ENCODE measurements around the gene XRCC5.

XRCC5 gene

DNA sequence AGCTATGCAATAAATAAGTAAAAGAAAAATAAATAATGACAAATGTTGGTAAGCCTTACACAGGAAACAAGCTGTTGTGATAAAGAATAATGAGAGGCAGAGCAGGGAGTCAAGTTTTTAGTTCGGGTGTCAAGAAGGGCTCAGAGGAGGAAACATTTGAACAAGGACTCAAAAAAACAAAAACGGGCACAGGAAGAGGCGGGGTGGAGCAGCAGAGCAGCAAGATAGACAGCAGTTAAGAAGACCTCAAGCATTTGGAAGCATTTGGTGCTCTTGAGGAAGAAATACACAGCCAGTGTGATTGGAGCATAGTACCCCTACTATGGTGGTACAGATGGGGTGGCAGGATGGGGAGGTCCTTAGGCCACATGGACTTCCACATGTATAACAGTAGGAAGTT lies 24.6 kb upstream of the XRCC5 start:
- DNase-seq (ENCODE audit: low read depth, low spot score) = peak; percentile 11

- no peak for DNase-seq (ENCODE audit: low read depth, low spot score)
These were observed 22.8 kb upstream of the XRCC5 start for GRCh38 chr2:216086207-216086893.

DNA sequence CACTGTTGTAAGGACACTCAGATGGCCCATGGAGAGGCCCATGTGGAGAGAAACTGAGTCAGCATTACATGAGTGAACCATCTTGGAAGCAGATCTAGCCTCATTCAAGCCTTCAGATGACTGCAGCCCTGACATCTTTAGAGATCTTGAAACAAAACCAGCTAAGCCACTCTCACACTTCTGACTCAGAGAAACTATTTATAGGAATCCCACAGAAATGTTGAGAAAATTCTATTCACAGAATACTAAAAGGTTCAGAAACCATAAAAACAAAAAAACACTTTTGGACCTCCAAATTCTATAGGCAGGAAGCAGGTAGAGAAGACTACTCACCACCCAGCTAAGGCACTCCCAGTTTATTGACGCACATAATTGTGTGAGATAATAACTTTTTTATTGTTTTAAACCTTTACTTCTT lies 18.8 kb upstream of the XRCC5 start:
- DNase-seq (ENCODE audit: low read depth, low spot score) = peak; percentile 50

DNA sequence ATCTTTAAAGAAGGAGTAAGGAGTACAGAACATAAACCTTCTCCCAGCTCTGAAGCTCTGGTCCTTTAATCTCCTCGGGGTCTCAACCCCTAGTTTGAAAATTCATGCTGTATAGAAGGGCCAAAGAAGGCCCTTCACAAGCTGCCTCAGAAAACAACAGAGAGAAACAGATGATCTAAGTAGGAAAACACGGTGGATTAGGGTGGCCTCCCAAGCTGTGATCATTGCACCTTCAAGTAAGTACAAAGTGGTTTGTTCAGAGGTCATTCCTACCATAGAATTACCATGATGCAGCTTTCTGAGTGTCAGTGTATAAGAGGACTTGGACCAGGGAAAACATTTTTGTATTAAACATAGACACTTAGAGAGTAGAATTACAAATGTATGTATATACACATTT lies 16.5 kb upstream of the XRCC5 start:
- no peak for DNase-seq (ENCODE audit: low read depth, low spot score)

- no peak for DNase-seq (ENCODE audit: low read depth, low spot score)
These were observed 14.4 kb upstream of the XRCC5 start for GRCh38 chr2:216094701-216095100.

- no peak for DNase-seq (ENCODE audit: low read depth, low spot score)
These were observed 10.5 kb upstream of the XRCC5 start for GRCh38 chr2:216098421-216099334.

- no peak for DNase-seq (ENCODE audit: low read depth, low spot score)
These were observed 8.0 kb upstream of the XRCC5 start for GRCh38 chr2:216101109-216101508.

- DNase-seq (ENCODE audit: low read depth, low spot score) = no peak
These were observed 5.9 kb upstream of the XRCC5 start for GRCh38 chr2:216103213-216103612.

DNA sequence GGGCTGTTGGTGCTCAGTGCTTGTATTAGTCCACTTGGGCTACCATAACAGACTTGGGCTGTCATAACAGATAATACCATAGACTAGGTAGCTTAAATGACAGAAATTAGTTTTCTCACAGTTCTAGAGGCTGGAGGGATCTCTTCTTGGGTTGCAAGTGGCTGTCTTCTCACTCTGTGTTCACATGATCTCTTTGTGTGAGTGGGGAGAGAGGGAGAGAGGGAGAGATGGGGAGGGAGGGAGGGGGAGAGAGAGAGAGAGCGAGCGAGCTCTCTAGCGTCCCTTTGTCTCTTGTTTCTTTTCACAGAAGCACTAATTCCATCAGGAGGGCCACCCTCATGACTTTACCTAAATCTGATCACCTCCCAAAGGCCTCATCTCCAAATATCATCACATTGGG lies 4.5 kb upstream of the XRCC5 start:
- DNase-seq (ENCODE audit: low read depth, low spot score) = no peak

DNA sequence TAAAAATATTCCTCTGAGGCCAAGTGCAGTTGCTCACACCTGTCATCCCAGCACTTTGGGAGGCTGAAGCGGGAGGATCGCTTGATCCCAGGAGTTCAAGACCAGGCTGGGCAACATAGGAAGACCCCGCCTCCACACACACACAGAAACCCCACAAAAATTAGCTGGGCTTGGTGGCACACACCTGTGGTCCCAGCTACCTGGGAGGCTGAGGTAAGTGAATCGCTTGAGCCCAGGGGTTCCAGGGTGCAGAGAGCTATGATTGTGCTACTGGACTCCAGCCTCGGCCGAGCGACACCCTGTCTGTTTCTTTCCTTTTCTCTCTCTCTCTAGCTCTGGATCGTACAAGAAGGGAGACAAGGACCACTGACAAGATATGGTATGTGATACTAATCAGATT lies 1.8 kb upstream of the XRCC5 start:
- no peak for DNase-seq (ENCODE audit: low read depth, low spot score)

DNA sequence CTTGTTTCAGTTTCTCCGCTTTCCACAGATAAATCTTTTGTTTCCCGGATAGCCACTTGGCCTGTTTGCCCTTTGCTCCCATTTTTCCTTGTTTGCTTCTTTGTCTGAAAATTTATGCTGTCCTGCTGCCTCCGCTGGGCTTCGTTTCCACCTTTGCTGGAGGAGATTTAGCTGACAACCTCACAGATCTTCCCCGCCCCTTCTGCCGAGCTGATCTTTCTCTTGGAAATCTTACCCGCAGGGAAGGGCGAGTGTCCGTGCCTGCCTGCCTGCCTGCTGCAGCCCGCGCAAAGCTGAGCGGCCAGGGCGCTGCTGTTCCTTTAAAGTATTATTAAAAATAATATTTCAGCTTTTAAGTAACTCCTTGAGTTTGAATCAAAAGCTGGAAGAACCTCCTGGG lies 1.4 kb upstream of the XRCC5 start:
- DNase-seq (ENCODE audit: low read depth, low spot score) = no peak

DNA sequence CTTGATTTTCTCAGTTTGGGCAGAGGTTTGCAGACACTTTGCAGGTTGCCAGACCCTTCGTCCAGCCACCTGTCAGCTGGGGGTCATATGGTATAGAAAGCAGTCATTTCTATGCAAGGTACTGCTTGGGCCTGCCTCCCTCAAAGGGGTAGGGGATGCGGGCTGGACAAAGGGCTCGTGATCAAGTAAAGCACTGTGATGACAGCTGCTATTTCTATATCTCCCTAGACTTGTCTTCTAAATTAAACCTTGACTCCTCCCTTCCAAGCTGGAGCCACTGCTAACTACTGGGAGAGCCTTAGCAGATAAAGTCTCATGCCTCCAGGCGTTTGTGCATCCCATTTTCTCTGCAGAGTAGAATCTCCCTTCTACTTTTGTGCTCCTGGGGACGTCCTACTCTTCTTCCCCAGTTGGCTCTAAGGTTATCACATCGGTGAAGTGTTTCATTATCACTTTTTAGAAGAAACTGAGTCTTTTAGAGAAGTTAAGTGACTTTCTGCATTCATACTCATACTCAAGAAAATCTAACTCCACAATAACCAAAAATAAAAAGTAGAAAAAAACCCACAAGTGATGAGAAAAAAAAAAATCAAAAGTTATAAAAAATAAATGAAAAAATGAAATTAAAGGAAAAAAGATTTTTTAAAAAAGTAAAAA lies 710 bp upstream of the XRCC5 start:
- no peak for DNase-seq (ENCODE audit: low read depth, low spot score)

- peak; percentile 61 for DNase-seq (ENCODE audit: low read depth, low spot score)
These were observed 940 bp downstream of the XRCC5 start for GRCh38 chr2:216109962-216110614.

DNA sequence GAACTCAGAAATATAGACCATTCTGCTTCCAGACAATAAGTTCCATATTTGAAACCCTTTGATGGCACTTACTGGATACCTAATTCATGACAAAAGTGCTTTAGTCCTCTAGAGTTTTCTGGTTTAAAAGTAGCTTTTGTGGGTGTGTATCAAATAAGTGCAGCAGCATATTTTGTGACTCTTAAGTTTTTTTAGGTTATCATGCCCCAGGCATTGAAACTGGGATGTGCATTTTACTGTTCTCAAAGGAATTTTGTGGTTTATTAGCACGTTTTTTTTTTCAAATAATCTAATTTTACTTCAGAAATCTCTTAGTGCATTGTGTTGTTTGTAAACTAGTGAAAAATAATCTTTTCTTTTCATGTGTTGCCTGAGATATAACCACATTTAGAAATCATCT lies 1.5 kb downstream of the XRCC5 start:
- DNase-seq (ENCODE audit: low read depth, low spot score) = no peak

DNA sequence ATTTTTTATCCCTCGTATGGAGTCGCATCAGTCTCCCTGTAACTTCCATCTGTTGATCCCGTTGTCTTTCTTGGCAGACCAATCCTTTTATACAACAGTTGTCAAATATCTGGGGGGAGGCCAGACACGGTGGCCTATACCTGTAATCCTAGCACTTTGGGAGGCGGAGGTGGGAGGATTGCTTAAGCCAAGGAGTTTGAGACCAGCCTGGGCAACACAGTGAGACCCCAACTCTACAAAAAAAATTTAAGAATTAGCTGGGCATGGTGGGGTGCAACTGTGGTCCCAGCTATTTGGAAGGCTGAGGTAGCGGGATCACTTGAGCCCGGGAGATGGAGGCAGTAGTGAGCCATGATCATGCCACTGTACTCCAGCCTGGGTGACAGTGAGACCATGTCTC lies 2.0 kb downstream of the XRCC5 start:
- no peak for DNase-seq (ENCODE audit: low read depth, low spot score)

GRCh38 chr2:216112926-216113325 lies 3.8 kb downstream of the XRCC5 start:
- no peak for DNase-seq (ENCODE audit: low read depth, low spot score)

GRCh38 chr2:216113572-216113971 lies 4.4 kb downstream of the XRCC5 start:
- no peak for DNase-seq (ENCODE audit: low read depth, low spot score)

- no peak for DNase-seq (ENCODE audit: low read depth, low spot score)
These were observed 5.2 kb downstream of the XRCC5 start for GRCh38 chr2:216114382-216114713.

- DNase-seq (ENCODE audit: low read depth, low spot score) = peak; percentile 99
These were observed 5.8 kb downstream of the XRCC5 start for GRCh38 chr2:216114714-216115531.

GRCh38 chr2:216116418-216116817 lies 7.3 kb downstream of the XRCC5 start:
- no peak for DNase-seq (ENCODE audit: low read depth, low spot score)
